PFSK-1 (cell line): ENCODE measurements around the gene RNF220.

Source experiments
- FOXP2 ChIP-seq: optimal IDR thresholded peaks from 2 replicates; pipeline ENCODE3; 2011; ENCODE audit warnings: borderline replicate concordance, control low read depth, inconsistent platforms; ENCODE audit not compliant: insufficient read depth; ENCODE audit errors: extremely low read length, extremely low read depth
- POLR2AphosphoS5 ChIP-seq: IDR thresholded peaks from 2 replicates; pipeline ENCODE4 v1.6.1; 2012; ENCODE audit warnings: low read depth, mild to moderate bottlenecking, control low read depth, low read length, moderate library complexity
- REST ChIP-seq, 2 experiments: IDR thresholded peaks; 2 replicates each; pipeline versions ENCODE4 v1.6.1 to v1.8.0; 2011 to 2012; ENCODE audit warnings: low read depth in 2 of 2, low read length in 2 of 2, control low read depth in 1 of 2, inconsistent platforms in 1 of 2, mild to moderate bottlenecking in 1 of 2, moderate library complexity in 1 of 2; ENCODE audit not compliant: insufficient read depth in 1 of 2
- SIN3A ChIP-seq: IDR thresholded peaks from 2 replicates; pipeline ENCODE4 v1.6.1; 2012; ENCODE audit warnings: mild to moderate bottlenecking, low read length, moderate library complexity, borderline replicate concordance; ENCODE audit not compliant: insufficient read depth
- TAF1 ChIP-seq: IDR thresholded peaks from 2 replicates; pipeline ENCODE4 v1.6.1; 2012; ENCODE audit warnings: low read length, control low read depth, borderline replicate concordance; ENCODE audit not compliant: insufficient read depth

The RNF220 gene

GRCh38 chr1:44662683-44663030 is 257.6 kb downstream of the RNF220 start:
- no peak for TF ChIP-seq TAF1
- no peak for TF ChIP-seq POLR2AphosphoS5
- no peak for TF ChIP-seq FOXP2
- TF ChIP-seq SIN3A, result no peak
- TF ChIP-seq REST (IDR thresholded peaks at IDR 0.05; ENCODE audit: insufficient read depth in 1 of 2, low read depth in 2 of 2, low read length in 2 of 2), result no peak

GRCh38 chr1:44663417-44663816 is 258.4 kb downstream of the RNF220 start:
- no peak for TF ChIP-seq SIN3A
- TF ChIP-seq REST (IDR thresholded peaks at IDR 0.05; ENCODE audit: insufficient read depth in 1 of 2, low read depth in 2 of 2, low read length in 2 of 2), result no peak
- no peak for TF ChIP-seq TAF1

- TF ChIP-seq REST (IDR thresholded peaks at IDR 0.05; ENCODE audit: insufficient read depth in 1 of 2, low read depth in 2 of 2, low read length in 2 of 2), result no peak
- no peak for TF ChIP-seq SIN3A
- TF ChIP-seq POLR2AphosphoS5, result no peak
- no peak for TF ChIP-seq FOXP2
These were observed 259.8 kb downstream of the RNF220 start for GRCh38 chr1:44664730-44665370.

- no peak for TF ChIP-seq POLR2AphosphoS5
- no peak for TF ChIP-seq REST (IDR thresholded peaks at IDR 0.05; ENCODE audit: insufficient read depth in 1 of 2, low read depth in 2 of 2, low read length in 2 of 2)
- TF ChIP-seq FOXP2, result no peak
- no peak for TF ChIP-seq TAF1
- TF ChIP-seq SIN3A, result no peak
These were observed 265.9 kb downstream of the RNF220 start for GRCh38 chr1:44670751-44671640.
